Activated CD4-positive, CD25-positive, alpha-beta regulatory T cell (primary cell): ENCODE data around the gene DOP1A.

Source experiments
- DNase-seq, 4 experiments: peaks; one replicate each; lab custom pipeline; 2025; lab: John Stamatoyannopoulos, UW

The DOP1A gene

DNA sequence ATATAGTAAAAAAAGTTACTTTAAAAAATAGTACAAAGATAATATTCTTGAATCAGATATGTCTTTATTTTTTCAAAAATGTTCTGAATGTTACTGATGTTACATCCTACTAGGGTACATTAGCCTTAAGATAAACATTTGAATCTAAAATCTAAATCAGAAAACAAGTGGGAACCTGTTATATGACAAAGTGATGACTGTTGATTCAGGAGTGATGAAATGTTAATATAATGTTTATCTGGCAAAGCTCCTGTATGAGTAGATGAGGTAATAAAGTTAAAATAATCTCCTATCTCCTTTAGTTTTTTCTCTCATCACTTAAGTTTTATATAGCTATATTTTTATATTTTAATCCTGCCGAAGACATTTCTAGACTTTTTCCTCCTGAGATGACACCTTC lies 4.2 kb downstream of the DOP1A start:
- no peak for DNase-seq

DNA sequence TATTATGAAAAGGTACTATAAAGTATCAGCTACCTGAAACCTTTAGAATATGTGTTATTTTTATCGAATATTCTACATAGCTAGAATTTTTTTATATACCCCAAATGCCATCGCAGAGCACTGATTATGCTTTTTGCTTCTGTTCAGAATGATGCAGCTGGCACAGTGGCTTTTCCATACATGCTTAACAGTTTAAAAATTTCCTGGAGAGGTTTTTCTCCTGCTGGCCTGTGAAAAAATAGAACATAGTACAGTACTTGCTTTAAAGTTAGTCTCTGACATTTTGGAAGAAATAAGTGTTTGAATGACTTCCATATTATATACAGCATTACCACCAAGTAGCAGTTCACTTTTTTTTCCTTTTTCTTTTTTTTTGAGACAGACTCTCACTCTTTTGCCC lies 5.3 kb downstream of the DOP1A start:
- DNase-seq = no peak

DNA sequence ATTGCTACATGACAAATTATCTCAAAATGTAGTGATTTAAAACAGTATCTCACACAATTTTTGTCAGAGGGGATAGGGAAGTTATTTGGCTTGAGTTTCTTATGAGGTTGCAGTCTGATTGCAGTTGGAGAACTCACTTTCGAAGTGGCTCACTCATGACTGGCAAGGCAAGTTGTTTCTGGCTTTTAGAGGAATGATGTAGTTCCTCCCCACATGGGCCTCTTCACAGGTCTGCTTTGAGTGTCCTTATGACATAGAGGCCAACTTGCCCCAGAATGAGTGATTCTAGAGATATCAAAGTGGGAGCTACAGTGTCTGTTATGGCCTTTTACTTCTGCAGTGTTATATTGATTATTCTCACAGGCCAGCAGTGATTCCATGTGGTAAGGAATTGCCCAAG lies 6.1 kb downstream of the DOP1A start:
- DNase-seq = no peak

DNA sequence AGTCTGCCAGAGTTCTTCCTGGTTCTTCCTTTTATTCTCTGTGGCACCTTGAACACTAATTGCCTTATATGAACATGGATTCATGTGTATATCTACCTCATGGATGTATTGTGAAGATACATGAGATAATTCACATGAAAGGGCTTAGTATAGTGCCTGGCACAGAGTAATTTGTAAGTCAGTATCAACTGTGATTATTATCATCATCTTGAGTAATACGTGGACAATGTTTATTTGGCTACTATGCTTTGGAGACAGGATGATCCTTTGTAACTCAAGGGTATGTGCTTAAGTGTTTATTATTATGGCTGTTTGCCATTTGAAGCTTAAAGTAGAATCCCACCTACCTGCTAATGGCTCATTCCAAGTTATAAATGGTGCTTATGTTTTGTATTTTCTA lies 16.0 kb downstream of the DOP1A start:
- DNase-seq = no peak

DNA sequence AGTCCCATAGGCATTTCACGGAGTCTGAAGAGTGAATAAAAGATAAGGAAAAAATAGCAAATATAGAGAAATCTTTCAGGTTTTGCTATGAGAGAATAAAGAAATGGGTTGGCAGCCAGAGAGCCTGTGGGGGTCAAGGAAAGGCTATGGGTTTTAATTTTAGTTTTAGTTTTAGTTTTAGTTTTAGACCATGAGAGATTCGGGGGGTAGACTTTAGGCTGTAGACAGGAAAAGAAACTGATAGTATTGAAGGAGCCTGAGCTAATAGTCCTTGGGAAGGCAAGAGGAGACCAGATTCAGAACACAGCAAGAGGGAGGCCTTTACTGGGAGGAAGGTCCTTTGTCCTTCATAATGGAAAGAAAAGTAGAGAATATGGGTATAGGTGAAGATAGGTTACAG lies 19.3 kb downstream of the DOP1A start:
- DNase-seq = no peak

DNA sequence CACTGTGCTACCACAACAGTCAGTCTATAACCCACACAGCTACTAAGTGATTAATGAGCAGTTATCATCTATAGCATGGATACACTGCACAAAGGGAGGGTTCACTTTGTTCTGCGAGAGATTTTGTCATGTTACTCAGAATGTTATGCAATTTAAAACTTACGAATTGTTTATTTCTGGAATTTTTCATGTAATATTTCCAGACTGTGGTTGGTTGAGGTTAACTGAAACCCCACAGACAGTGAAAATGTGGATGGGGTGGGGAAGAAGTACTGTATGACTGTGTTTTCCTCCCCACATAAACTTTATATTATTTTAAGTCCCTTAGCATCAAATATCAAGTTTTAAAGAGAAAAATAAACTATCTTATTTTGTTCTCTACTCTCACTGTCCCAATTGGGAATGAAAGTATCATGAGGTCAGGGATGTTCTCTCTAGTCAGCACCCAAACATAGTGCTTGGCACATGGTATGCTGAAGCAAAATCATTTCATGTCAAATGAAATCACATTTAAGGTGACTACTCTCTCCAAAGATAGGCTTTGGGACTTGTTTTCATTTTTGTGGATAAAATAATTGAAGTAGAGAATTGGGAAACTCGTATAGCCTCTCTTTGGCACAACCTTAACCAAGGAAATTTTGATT lies 25.4 kb downstream of the DOP1A start:
- no peak for DNase-seq

DNA sequence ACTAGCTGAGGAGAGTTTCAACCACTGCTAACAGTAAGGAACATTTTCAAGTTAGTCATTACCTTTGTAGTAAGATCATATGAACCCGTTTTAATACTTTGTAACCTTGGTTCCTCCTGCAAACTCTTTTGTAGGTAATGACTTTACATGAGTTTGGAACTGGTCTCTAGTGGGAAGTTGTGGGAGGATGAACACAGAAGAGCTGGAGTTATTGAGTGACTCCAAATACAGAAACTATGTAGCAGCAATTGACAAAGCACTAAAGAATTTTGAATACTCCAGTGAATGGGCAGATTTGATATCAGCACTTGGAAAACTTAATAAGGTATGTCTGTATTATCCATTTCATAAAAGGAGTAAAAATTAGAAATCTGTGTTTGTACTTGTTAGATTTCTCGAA lies 29.3 kb downstream of the DOP1A start:
- no peak for DNase-seq

DNA sequence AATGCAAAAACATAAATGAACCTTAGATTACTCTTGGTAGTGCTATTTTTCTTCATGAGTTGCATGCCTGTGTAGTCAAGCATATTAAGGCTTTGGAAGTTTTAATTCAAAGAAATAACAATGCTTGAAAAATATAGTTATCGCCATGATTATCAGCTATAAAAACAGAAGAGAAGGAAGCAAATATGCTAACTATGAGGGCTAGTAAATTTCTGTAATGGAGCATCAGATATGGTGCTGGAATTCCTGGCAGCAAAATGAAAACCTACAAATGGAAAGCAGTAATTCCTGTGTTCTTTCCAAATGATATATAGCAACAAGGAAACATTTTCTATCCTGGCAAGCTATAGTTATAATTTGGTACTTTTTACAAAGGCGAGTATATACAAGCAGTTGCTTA lies 29.7 kb downstream of the DOP1A start:
- no peak for DNase-seq

DNA sequence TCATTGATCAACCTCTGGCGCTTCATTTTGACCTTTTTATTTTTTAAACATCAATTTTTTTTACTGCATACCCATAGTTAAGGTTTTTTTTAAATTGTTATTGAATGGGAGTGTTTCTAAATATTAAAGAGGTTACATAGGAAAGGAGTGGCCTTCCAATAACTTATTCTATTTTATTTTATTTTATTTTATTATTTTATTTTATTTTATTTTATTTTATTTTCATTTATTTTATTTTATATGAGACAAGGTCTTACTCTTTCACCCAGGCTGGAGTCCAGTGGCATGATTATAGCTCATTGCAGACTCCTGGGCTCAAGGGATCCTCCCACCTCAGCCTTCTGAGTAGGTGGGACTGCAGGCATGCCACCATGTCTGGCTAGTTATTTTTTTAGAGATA lies 30.2 kb downstream of the DOP1A start:
- no peak for DNase-seq

DNA sequence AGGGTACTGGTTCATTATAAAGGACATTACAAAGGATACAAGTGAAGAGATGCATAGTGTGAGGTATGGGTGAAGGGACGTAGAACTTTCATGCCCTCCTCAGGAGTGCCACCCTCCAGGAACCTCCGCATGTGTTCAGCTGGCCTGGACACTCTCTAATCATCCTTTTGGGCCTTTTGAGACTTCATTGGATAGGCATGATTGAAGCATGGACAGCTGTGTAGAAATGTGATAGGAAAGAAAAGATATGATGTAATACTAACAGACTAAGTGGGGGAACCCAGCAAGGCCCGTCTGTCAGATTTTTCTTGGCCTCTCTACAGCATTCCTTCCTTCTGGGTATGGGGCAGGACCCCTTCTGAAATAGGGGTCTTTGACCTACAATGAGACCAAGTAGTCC lies 31.1 kb downstream of the DOP1A start:
- DNase-seq = no peak

DNA sequence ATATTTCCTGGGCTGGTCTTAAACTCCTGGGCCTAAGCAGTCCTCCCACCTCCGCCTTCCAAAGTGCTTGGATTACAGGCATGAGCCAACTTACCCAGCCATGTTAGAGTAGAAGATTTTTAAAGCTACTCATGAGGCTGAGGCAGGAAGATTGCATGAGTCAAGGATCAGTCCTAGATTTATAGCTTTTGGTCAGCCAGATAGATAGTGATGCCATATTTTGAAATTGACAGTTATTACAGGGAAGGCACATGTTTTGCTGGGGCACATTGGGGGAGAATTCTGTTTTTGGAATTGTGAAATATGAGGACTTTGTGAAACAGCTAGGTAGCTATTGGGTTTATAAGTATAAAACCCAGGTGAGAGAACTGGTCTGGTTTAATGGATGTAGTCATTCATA lies 40.9 kb downstream of the DOP1A start:
- DNase-seq = no peak

DNA sequence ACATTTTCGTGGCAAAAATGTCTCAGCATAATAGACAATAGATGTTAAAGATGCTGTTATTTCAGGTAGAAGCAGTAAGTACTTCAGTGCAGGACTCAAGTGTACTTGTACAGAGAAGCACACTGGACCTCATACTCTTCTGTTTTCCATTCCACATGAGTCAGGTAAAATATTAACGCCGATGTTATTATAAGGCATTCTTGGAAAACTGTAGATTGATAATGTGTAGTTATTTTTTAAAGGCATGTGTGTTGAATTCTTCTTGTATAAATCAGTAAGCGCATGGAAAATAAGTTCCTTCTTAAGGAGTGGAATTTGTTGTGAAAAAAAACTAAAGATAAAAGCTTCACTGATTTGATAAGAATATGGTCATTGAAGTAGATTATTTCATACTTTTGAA lies 45.8 kb downstream of the DOP1A start:
- no peak for DNase-seq

DNA sequence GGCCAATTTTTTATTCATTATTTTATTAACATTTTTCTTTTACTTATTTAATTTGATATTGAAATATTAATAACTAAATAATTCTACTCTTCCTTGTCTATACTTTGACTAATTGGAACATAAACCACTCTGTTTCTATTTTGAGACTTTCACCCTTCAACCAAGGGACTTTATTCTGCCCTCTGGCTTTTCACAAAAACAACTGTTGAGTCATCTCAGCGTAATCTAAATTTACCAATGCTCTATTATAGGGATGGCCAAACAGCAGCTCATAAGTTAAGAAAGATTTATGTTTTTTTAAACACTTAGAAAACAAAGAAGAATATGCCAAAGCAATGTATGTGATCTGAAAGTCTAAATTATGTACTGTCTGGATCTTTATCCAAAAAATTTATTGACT lies 46.7 kb downstream of the DOP1A start:
- no peak for DNase-seq

DNA sequence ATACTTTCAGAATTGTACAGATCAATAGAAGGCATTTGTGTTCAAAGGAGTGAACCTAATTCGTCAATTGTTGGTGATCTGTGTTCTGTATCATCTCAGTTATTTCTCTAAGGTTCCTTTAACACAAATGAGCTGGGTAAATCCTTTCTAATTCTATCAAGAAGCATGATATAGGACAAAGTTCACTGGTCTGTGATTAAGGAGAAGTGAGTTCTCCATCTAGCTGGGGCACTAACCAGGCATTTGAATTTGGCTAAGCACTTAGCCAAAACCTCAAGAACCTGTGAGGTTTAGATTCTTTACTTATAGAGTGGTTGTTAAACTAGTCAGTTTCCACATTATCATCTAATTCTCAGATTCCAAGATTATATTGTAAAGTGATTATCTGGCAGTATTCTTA lies 50.3 kb downstream of the DOP1A start:
- no peak for DNase-seq

DNA sequence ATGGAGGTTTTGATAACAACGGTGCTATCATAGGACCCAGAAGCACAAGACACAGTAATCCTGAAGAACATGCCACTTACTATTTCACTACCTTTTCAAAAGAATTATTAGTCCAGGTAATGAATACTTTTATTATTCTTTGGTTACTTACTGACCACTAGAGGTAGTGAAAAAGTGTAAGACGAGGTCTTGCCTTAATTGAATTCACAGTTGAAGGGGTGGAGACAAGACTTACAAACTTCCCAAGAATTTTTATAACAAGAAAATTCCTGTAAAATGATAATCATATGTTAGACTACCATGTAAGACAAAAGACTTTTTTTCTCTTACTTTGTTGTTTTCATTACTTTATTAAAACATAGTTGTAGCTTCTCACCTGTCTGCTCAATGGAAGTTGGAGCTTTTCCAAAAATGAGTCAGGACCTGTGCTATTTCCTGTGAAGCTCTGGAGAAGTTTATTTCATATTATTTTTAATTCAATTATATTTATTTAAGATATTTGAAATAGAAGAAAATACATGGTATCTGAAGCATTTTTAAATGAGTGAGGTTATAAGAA lies 52.4 kb downstream of the DOP1A start:
- no peak for DNase-seq

DNA sequence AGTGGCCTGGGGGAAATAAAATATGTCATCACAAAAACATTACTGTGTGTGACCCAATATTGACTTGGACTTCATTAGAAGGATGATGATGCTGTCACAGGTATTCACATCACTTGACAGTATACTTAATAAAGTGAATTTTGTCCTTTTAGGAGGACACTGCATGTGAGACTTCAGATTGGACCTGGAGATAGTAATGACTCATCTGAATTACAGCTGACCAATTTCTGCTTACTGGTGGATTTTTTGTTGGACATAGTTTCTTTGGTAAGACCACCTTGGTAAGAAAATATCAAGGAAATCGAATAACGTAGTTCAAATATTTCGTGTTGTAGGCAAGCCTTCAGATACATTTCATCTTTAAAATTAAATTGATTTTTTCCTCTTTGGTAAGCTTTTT lies 57.1 kb downstream of the DOP1A start:
- DNase-seq = no peak

DNA sequence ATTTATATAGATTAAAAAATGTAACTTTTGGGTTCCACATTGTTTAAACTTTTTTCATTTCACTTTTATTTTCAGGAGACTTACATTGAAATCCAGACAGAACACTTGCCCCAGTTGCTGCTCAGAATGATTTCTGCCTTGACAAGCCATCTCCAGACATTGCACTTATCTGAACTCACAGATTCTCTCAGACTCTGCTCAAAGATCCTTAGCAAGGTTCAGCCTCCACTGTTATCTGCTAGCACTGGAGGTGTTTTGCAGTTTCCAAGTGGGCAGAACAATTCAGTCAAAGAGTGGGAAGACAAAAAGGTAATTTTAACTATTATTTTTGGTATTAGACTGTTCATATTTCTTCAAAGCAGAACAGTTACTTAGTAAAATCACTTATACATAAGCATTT lies 58.0 kb downstream of the DOP1A start:
- DNase-seq = no peak

DNA sequence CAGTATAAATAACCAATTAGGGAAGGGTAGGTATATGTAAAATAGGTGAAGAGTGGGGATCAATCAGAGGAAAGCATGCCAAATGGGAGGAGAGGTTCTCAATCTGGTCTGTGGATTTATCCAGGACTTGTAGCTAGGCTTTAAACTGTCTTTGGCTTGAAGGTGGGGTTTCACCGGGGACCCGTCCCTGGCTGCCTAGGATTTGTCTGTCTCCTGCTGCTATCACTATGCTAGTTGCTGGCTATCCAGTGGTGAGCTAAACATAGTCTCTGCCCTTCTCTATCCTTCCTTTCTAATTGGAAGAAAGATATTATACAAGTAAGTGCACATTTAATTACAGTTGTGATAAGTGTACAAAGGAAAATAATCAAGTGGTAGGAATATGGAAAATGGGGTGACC lies 58.8 kb downstream of the DOP1A start:
- no peak for DNase-seq

DNA sequence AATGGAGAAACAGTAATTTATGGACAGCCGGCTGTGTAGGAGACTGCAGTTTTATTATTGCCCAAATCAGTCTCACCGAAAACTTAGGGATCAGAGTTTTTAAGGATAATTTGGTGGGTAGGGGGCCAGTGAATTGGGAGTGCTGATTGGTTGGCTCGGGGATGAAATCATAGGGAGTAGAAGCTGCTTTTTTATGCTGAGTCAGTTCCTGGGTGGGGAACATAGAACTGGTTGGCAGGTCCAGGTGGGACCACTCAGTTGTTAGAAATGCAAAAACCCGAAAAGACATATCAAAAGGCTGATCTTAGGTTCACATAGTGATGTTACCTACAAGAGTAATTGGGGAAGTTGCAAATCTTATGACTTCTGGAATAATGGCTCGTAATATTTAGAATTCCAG lies 59.3 kb downstream of the DOP1A start:
- no peak for DNase-seq

DNA sequence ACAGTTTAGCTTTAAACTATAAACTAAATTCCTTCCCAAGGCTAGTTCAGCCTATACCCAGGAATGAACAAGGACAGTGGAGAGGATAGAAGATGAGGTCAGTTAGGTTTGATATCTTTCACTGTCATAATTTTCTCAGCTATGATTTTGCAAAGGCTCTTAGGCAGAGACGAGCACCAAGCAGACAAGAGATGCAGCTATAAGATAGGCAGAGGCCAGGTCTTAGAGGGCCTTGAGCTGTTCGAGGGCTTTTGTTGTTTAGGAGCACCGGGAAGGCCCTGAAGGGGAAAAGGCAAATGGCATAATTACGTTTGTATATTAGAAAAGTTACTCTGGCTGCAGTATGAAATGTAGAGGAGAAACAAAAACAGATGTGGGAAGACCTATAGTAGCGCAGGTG lies 59.8 kb downstream of the DOP1A start:
- no peak for DNase-seq

DNA sequence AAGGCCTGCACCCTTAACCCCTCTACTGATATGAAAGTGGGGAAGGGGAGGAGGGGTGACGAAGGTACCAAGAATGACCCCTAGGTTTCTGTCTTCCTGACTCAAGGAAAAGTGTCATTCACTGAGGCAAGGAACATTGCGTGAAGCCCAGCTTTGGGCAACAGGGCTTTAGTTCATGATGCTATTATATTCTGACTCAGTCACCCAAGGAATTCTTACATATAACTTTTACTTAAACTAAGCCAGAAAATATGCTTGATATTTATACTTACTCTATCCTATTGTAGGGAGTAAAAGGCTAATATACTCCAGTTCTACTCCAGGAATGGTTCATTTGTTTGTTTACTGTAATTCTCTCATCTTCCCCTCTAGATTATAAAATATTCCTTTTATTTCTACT lies 60.5 kb downstream of the DOP1A start:
- DNase-seq = no peak

DNA sequence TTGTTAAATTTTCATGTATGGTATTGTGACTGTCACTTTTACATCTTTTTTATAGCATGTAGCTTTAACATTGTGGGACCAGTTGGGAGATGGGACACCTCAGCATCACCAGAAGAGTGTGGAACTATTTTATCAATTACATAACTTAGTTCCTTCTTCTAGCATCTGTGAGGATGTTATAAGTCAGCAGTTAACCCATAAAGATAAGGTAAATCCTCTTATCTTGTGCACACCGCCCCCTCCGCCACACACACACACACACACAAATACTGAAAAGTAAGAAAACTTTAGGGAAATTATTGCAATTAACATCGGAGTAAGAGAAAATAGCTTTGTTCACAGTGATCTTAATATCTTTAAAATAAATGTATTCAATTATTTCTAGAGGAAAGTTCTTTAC lies 64.7 kb downstream of the DOP1A start:
- no peak for DNase-seq

DNA sequence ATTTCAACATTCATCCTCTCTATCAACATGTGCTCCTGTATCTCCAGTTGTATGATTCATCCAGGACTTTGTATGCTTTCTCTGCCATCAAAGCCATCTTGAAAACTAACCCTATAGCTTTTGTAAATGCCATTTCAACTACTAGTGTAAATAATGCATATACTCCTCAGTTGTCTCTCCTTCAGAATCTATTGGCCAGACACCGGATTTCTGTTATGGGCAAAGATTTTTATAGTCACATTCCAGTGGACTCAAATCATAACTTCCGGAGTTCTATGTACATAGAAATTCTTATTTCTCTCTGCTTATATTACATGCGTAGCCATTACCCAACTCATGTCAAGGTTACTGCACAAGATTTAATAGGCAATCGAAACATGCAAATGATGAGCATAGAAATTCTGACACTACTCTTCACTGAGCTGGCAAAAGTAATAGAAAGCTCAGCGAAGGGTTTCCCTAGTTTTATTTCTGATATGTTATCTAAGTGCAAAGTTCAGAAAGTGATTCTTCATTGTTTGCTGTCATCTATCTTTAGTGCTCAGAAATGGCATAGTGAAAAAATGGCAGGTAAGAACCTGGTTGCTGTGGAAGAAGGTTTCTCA lies 70.7 kb downstream of the DOP1A start:
- DNase-seq = no peak

DNA sequence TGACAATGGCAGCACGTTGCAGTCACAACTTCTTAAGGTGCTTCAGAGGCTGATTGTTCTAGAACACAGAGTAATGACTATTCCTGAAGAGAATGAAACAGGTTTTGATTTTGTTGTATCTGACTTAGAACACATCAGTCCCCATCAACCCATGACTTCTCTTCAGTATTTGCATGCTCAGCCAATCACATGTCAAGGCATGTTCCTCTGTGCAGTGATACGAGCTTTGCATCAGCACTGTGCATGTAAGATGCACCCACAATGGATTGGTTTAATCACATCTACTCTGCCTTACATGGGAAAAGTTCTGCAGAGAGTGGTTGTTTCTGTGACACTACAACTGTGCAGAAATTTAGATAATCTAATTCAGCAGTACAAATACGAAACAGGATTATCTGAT lies 71.3 kb downstream of the DOP1A start:
- no peak for DNase-seq
